Inferior parietal cortex (tissue), 1 donor: ENCODE results near the gene PCAT7.

Experiments
- DNase-seq: peaks from one replicate; pipeline ENCODE4 v3.0.0-alpha.2; 2016; ENCODE audit errors: extremely low spot score

The PCAT7 gene

DNA sequence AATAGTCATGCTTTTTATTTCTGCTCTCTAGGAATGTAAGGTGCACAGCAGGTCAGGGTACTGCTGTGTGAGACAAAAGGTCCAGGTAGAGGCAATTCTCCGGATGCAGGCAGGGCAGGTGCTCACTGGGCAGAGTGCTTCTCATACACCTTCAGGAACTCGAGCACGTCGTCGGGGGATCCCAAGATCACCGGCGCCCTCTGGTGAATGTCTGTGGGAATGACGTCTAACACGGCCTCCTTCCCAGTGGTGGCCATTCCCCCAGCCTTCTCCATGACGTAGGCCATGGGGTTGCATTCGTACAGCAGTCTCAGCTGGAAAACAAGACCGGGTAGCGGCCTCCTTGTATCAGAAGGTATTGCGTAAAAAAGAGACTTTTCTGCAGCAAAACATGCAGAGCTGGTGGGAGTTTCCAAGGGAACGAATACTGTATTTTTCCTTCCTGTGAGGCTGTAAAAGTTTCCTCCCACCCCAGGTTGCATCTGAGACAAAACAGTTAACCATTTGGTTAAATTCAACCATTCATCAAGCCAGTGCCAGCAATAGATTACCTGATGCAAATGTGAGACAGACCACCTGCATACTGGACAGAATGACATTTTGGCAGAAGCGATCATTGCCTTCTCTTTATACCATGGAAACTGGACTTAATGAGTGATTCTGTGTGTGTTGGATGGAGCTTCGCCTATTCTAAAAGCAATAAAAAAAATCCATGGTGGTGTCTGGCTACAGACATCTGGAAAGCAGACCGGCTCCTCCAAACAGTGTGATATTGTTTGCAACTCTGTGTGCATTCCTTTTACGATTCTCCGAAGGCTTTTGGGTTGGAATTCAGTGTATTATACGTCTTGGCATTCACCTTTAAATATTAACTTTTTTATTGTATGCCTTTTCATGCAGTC, 48.6 kb downstream of the PCAT7 start:
- peak; percentile 64 for DNase-seq

DNA sequence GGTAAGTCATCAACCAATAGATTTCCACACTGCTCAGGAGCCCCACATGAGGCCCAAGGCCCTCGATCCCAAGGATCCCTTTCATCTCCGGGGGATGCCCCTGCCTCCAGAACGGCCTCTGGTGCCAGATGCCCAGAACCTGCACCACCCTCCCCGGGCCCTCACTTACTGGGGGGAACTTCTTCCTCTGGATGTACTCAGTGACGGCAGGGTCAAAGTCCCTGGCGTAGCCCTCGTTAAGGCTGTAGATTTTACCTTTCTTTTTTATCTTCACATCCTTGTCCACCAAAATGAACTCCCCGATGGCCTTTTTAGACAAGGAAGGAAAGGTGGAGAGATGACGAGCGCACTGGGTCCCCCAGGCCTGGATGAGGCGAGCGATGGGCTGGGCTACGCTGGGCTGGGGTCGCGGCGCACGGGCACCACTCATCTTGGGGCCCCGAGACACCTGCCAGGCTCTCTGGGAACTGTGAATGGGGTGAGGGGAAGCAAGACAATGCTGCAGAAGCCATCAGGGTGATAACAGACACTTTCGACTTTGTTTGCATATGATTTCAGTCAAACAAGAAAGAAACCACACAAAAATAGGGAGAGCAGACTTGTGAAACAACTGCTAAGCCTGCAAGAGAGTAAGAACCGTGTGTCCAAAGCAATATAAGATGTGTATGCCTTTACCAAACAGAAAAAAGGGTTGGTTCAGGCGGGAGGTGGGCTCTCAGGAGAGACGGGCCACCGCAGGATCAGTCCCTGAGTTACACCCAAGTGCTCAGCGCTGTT, 52.0 kb downstream of the PCAT7 start:
- DNase-seq = no peak

DNA sequence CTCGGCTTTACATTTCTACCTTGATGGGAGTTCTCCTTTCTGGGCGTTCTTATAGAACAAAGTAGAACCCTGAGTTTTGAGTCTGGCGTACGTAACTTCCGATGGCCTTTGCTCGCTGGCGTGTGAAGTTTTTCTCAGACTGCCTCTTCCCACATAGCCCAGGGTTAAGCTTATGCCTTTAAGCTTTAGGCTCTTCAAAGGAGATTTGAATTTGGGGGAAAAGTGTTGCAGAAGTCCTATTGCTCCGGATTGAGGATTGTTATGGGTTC, 52.5 kb downstream of the PCAT7 start:
- no peak for DNase-seq

DNA sequence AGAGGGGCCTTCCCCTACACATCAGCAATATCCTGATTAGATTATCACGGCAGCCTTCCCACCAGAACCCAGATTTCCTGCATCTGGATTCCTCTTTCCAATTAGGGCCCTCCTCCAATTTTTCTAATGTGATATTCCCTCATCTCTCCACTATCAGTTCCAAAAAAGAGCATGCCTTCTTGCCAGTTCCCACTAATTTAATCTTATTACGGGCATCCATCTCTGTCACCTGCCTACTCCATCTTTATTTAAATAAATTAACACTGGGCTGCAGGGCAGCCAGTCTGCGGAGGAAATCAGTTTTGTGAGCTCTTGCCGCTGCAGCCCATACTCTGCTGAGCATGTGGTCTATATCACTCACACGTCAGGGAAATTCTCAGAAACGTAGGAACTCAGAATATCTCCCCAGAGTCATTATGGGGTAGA, 55.3 kb downstream of the PCAT7 start:
- DNase-seq = no peak

DNA sequence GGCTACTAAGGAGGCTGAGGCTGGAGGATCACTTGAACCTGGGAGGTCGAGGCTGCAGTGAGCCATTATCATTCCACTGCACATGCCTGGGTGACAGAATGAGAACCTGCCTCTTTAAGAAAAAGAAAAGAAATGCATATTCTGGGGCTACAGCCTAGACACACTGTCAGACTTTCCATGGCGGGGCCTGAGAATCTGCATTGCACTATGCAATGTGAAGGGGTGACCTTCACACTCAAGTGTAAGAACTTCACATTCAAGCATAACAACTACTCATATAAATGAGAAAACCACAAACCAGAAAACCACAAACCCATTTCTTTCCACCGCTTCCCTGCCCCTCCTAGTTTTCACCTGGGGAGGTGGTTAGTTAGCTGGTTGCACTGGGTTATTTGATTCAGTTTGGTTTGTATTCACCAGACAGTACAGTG, 56.8 kb downstream of the PCAT7 start:
- DNase-seq = no peak

DNA sequence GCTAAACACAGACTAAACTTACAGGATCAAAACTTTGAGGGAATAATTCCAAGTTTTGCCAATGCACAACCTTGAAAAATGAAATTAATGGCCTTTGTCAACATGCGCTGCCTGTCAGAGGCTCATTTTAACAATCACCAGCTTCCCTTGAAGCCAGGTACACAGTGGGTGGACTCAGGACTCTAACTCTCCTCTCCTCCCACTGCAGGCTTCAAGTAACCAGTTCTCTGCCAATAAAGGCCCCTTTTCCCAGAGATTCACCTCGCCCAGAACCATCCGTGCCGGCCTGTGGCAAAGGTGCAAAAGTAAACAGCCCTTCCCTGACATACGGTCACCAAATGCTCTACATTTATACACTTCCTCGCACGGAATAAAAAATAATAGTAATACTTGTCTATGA, 57.2 kb downstream of the PCAT7 start:
- no peak for DNase-seq

DNA sequence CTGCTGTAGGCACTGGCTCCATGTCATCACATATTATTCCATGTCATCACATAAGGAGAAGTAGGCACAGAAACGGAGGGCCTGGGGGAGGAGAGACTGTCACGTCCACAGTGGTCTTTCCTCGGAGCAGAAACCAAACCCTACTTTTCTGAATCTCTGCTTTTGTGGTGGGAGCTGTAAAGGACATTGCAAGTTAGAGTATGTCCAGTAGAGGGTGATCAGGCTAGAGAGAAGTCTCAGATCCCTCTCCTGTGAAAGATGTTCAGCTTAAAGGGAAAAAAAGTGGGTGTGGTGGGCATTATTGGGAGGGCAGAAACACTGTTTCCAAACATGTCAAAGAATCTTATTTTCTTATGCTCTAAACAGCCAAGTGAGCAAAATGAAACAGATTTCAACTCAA, 58.1 kb downstream of the PCAT7 start:
- no peak for DNase-seq

DNA sequence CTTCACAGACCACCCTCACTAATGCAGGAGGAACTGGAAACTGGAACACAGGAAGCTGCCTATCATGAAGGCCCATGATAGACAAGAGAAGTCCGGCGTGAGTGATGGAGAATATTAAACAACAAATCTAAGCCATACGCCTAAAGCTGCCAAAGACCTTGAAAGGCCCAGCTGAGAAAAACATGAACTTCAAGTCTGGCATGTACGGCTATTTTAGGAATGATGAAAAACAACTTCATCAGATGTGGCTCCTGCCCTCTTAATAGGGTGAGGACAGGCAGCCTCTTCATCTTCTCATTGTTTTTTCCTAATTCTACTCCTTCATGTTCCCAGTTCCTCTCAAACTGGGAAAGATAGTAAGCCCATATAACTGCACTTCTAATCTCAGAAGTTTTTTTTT, 64.1 kb downstream of the PCAT7 start:
- DNase-seq = no peak
